A549 (cell line): ENCODE measurements around the gene NUDT14.

Source experiments
- CEBPB ChIP-seq, 2 experiments: fragments of >200 bp in 1 of 2; sonication (Bioruptor Twin) in 1 of 2; formaldehyde crosslinking in 1 of 2; IDR thresholded peaks; 2 replicates each; pipeline ENCODE4 v1.6.1; 2012 to 2016
- HDAC2 ChIP-seq: fragments of 200-600 bp; sonication (generic); IDR thresholded peaks from 2 replicates; pipeline ENCODE4 v1.6.1; 2016
- JUN ChIP-seq, 2 experiments: fragments of >200 bp; sonication (Bioruptor Twin); formaldehyde crosslinking; IDR thresholded peaks; 2 replicates in 1 of 2; 3 replicates in 1 of 2; pipeline ENCODE4 v1.6.1; 2016 to 2017
- MAZ ChIP-seq: fragments of 150-350 bp; IDR thresholded peaks from 2 replicates; pipeline ENCODE4 v1.6.1; 2014; ENCODE audit warnings: antibody characterized with exemption, low read depth, low read length, borderline replicate concordance
- NPAS2 ChIP-seq: fragments of 250-450 bp; sonication (Bioruptor Pico); IDR thresholded peaks from 2 replicates; pipeline ENCODE4 v1.8.0; 2022; ENCODE audit warnings: mild to moderate bottlenecking, moderate library complexity, borderline replicate concordance
- NR3C1 ChIP-seq: fragments of >200 bp; sonication (Bioruptor Twin); formaldehyde crosslinking; IDR thresholded peaks from 3 replicates; pipeline ENCODE4 v1.6.1; 2017
- POLR2A ChIP-seq: IDR thresholded peaks from 2 replicates; pipeline ENCODE4 v1.6.1; 2012; ENCODE audit warnings: mild to moderate bottlenecking, low read length
- POLR2AphosphoS2 ChIP-seq: conservative IDR thresholded peaks from 2 replicates; pipeline ENCODE4 v1.6.1; 2012; ENCODE audit warnings: low read length, improper control_type of control experiment, inconsistent platforms
- REST ChIP-seq: fragments of 200-600 bp; sonication (generic); IDR thresholded peaks from 2 replicates; pipeline ENCODE4 v1.6.1; 2016; ENCODE audit warnings: antibody characterized with exemption, mild to moderate bottlenecking, moderate library complexity
- ZNF302 ChIP-seq: fragments of 250-450 bp; sonication (Bioruptor Pico); IDR thresholded peaks from 2 replicates; pipeline ENCODE4 v1.9.0; 2021; ENCODE audit warnings: inconsistent platforms, mild to moderate bottlenecking, moderate library complexity
- TF ChIP-seq, protein P1 (sequence below): fragments of >200 bp; sonication (Bioruptor Twin); formaldehyde crosslinking; IDR thresholded peaks from 3 replicates; pipeline ENCODE4 v1.5.1; 2016
- TF ChIP-seq, protein P2 (sequence below): fragments of >200 bp; sonication (Bioruptor Twin); formaldehyde crosslinking; IDR thresholded peaks from 3 replicates; pipeline ENCODE4 v1.6.1; 2016
- TF ChIP-seq, protein P3 (sequence below): IDR thresholded peaks from 2 replicates; pipeline ENCODE4 v1.6.1; 2012

DNA sequence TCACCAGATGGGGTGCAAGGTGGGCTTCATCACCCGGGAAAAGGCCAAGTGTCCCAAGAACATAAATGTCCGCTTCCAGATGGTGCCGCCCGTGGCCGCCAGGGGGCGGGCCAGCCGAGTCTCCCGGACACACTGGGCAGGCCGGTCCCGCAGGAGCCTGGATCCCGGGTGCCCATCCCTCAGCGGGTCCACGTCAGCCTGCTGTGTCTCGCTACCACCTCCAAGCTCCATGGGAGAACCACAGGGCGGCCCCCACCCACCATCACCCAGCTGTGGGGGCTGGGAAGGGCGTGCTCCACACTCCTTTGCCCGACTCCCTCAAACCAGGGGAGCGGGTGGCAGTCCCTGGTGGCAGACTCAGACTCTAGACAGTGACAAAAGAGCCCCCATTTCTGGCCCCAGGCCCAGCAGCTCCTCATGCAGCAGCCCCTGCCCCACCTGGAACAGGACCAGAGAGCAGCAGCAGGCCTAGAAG lies 22.0 kb upstream of the NUDT14 start:
- TF ChIP-seq ZNF302 (CRISPR knock-in tag), result no peak
- TF ChIP-seq, protein P1, sequence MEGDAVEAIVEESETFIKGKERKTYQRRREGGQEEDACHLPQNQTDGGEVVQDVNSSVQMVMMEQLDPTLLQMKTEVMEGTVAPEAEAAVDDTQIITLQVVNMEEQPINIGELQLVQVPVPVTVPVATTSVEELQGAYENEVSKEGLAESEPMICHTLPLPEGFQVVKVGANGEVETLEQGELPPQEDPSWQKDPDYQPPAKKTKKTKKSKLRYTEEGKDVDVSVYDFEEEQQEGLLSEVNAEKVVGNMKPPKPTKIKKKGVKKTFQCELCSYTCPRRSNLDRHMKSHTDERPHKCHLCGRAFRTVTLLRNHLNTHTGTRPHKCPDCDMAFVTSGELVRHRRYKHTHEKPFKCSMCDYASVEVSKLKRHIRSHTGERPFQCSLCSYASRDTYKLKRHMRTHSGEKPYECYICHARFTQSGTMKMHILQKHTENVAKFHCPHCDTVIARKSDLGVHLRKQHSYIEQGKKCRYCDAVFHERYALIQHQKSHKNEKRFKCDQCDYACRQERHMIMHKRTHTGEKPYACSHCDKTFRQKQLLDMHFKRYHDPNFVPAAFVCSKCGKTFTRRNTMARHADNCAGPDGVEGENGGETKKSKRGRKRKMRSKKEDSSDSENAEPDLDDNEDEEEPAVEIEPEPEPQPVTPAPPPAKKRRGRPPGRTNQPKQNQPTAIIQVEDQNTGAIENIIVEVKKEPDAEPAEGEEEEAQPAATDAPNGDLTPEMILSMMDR, result peak; percentile 89
- TF ChIP-seq CEBPB (IDR thresholded peaks at IDR 0.05), result no peak
- TF ChIP-seq JUN (IDR thresholded peaks at IDR 0.05), result no peak
- TF ChIP-seq POLR2A, result no peak
- no peak for TF ChIP-seq HDAC2
- no peak for TF ChIP-seq MAZ
- TF ChIP-seq NR3C1, result no peak
- no peak for TF ChIP-seq REST
- no peak for TF ChIP-seq NPAS2 (CRISPR knock-in tag)
- TF ChIP-seq POLR2AphosphoS2, result no peak
- TF ChIP-seq, protein P2, sequence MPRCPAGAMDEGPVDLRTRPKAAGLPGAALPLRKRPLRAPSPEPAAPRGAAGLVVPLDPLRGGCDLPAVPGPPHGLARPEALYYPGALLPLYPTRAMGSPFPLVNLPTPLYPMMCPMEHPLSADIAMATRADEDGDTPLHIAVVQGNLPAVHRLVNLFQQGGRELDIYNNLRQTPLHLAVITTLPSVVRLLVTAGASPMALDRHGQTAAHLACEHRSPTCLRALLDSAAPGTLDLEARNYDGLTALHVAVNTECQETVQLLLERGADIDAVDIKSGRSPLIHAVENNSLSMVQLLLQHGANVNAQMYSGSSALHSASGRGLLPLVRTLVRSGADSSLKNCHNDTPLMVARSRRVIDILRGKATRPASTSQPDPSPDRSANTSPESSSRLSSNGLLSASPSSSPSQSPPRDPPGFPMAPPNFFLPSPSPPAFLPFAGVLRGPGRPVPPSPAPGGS, result no peak
- TF ChIP-seq, protein P3, sequence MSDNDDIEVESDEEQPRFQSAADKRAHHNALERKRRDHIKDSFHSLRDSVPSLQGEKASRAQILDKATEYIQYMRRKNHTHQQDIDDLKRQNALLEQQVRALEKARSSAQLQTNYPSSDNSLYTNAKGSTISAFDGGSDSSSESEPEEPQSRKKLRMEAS, result no peak
